Activated naive CD8-positive, alpha-beta T cell (primary cell): ENCODE measurements around the gene KRTAP5-4.

Experiments used
- H3K27ac Mint-ChIP-seq: one replicate; pipeline ENCODE4 v1.8.0; 2021; ENCODE audit warnings: mixed read lengths
- H3K27me3 Mint-ChIP-seq: one replicate; pipeline ENCODE4 v1.8.0; 2021; ENCODE audit warnings: mixed read lengths
- H3K36me3 Mint-ChIP-seq: one replicate; pipeline ENCODE4 v1.8.0; 2021; ENCODE audit warnings: mixed read lengths
- H3K4me1 Mint-ChIP-seq: one replicate; pipeline ENCODE4 v1.8.0; 2021; ENCODE audit warnings: low read depth, mixed read lengths
- H3K4me3 Mint-ChIP-seq: one replicate; pipeline ENCODE4 v1.8.0; 2021; ENCODE audit warnings: mild to moderate bottlenecking, mixed read lengths
- H3K9me3 Mint-ChIP-seq: one replicate; pipeline ENCODE4 v1.8.0; 2021; ENCODE audit warnings: low read depth, mixed read lengths

The KRTAP5-4 gene

GRCh38 chr11:1656061-1656441, 34.1 kb upstream of the KRTAP5-4 start:
- Mint-ChIP-seq H3K27ac (no peak overlapping the region), H3K4me1 (peaks cover 12% of the 10 kb centered on the region), H3K9me3 (no peaks in the 10 kb centered on the region), H3K4me3 (no peak overlapping the region), H3K27me3 (peaks cover 9% of the 10 kb centered on the region), H3K36me3 (no peaks in the 10 kb centered on the region)

DNA sequence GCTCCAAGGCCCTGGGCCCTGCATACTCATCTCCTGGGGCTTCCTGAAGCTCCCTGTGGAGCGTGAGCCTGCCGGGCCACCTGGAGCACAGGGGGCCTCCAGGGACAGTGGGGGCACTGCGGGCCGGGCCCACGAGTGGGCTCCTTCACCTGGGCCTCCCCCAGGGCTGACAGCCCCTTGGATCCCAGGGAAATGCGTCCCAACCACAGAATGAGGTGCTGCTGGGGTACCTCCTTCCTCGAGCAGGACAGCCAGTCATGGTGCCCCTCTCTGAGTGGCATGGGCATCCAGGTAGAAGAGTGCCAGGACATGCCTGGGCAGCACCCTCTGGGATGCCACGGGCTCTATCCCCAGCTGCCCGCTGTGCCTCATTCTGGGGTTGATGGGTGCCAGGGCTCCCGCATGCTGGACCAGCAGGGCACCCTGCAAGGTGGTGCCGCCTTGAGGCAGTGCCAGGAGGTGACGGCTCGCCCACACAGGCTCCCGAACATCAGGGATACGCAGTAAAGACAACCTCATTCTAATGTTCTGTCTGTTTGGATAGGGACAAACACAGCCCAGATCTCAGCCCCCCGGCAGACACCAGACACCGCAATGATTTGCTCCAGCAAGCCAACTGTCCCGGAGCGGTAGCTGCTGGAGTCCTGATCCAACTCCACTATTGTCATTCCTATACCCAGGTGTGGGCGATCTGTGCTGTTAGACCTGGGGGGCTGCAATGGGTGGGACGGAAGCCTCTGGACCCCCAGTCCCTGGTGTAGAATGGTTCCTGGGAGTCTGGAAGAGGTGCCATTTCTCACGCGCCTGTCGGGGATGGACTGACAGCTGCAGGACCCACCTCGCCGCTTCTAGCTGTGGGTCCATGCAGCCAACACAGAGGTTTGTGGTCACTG, 33.5 kb upstream of the KRTAP5-4 start:
- no peak overlapping the region for H3K27ac Mint-ChIP-seq
- no peaks in the 10 kb centered on the region for H3K9me3 Mint-ChIP-seq
- no peaks in the 10 kb centered on the region for H3K36me3 Mint-ChIP-seq
- H3K4me1 Mint-ChIP-seq, result peaks cover 12% of the 10 kb centered on the region
- H3K4me3 Mint-ChIP-seq, result no peak overlapping the region
- H3K27me3 Mint-ChIP-seq, result peaks cover 9% of the 10 kb centered on the region

DNA sequence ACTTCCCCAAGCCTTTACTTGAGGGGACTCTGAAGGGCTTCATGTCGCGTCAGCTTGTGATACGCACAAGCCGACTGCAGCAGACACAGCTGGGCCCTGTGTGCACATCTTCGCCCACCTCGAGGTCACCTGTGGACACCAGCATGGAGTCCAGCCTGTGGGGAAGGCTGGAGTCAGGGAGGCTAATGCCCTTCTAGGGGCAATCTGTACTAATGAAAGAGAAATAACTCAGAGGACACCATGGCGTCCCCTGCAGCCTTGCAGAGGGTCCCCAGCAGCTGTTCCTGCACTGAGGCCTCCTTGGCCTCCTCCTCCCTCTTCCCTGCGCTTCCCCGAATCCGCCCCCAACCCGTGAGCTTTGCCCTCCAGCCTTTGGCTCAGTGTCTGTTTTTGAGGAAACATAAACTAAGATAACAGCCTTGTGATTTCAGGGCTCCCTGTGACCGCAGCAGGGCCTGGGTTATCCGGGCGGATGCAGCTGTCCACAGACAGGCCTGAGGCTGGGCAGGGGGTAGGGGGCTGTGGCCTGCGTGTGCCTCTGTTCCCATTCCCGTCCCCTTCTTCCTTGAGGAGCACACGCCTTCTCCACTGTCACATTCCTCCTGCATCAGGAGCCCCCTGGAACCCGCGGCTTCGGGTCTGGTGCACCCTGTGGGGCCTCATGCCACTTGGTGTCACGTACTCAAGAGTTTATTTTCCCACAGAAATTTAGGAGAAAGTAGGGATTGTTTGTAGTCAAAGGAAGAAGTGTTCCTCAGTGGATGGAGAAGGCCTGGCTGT, 32.6 kb upstream of the KRTAP5-4 start:
- Mint-ChIP-seq H3K9me3 (no peaks in the 10 kb centered on the region), H3K27me3 (peaks cover 3% of the 10 kb centered on the region), H3K4me1 (peaks cover 5% of the 10 kb centered on the region), H3K36me3 (no peaks in the 10 kb centered on the region), H3K4me3 (no peak overlapping the region), H3K27ac (no peak overlapping the region)

DNA sequence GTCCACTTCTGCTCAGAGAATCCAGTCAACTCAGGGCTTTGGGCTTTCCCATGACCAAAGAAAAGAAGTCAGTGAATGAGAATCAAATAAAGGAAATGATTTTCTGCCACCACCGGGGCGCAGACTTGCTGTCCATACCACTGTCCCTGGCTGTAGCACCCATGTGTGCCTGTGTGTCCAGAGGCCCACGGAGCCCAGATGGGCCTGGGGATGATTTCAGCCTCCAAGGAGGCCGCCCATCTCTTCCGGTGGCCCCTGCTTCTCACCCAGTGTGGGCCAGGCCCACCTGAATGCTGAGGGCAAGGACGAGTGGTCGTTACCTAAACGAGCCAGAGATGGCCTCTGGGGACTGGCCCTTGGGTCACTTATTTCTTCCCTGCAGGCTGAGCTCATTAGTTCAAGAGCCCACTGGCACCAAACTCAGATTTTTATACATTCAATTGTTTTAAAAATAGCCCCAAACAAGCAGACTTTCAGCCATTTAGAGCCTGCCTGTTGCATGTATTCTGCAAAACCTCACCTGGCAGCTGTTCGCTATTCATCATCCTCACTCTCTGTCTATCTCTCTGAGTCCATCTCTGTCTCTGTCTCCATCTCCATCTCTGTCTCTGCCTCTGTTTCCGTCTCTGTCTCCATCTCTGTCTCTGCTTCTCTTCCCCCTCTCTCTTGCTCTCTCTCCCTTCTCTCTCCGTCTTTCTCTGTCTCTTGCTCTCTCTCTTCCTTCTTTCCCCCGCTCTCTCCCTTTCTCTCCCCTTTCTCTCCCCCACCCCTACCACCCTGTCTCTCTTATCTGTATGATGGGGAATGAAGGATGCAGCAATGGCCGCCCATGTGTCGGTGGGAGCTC, 31.8 kb upstream of the KRTAP5-4 start:
- H3K27ac Mint-ChIP-seq, result no peak overlapping the region
- no peaks in the 10 kb centered on the region for H3K9me3 Mint-ChIP-seq
- H3K36me3 Mint-ChIP-seq, result no peaks in the 10 kb centered on the region
- H3K27me3 Mint-ChIP-seq, result peaks cover 3% of the 10 kb centered on the region
- H3K4me3 Mint-ChIP-seq, result no peak overlapping the region
- H3K4me1 Mint-ChIP-seq, result peaks cover 2% of the 10 kb centered on the region

DNA sequence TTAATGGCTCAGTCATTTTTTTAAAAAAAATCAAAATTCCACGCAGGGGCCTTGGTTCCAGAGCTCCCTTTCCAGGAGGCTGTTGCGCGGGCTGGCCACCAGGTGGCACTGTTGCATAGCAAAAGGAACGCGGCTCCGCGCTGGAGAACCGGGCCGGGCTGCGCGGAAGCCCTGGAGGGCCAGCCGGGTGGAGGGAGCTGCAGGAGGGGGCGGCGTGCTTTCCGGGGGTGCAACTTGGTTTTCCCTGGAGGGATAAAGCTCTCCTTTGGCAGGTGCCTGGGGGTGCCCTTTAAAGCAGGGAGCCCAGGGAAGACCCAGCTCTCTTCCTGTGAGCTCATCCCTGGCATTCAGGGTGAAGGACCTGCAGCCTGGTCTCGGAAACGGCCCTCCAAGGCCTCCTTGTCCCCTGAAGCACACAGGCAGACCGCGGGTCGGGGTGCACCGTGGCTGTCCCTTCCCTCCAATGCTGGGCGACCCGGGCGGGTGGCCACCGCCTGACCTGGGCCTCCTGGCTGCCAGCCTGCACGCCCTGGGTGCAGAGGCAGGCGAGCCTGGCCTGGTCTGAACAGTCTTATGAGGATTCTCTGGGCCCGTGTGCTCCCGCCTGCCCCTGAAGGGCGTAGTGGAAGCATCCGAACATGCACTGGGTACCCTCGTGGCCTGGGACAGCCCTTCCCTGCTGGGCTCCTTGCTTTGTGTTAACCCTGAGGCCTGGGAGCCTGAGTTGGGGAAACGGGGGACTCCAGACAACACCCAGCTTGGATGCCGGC, 31.0 kb upstream of the KRTAP5-4 start:
- no peaks in the 10 kb centered on the region for H3K36me3 Mint-ChIP-seq
- no peaks in the 10 kb centered on the region for H3K9me3 Mint-ChIP-seq
- H3K4me1 Mint-ChIP-seq, result peaks cover 2% of the 10 kb centered on the region
- H3K4me3 Mint-ChIP-seq, result no peak overlapping the region
- H3K27me3 Mint-ChIP-seq, result peaks cover 3% of the 10 kb centered on the region
- H3K27ac Mint-ChIP-seq, result no peak overlapping the region

GRCh38 chr11:1652442-1652770, 30.5 kb upstream of the KRTAP5-4 start:
- H3K36me3 Mint-ChIP-seq, result no peaks in the 10 kb centered on the region
- no peaks in the 10 kb centered on the region for H3K9me3 Mint-ChIP-seq
- peaks cover 2% of the 10 kb centered on the region for H3K4me1 Mint-ChIP-seq
- H3K4me3 Mint-ChIP-seq, result no peak overlapping the region
- H3K27me3 Mint-ChIP-seq, result peaks cover 3% of the 10 kb centered on the region
- no peak overlapping the region for H3K27ac Mint-ChIP-seq

GRCh38 chr11:1652026-1652425, 30.1 kb upstream of the KRTAP5-4 start:
- peaks cover 7% of the 10 kb centered on the region for H3K27me3 Mint-ChIP-seq

DNA sequence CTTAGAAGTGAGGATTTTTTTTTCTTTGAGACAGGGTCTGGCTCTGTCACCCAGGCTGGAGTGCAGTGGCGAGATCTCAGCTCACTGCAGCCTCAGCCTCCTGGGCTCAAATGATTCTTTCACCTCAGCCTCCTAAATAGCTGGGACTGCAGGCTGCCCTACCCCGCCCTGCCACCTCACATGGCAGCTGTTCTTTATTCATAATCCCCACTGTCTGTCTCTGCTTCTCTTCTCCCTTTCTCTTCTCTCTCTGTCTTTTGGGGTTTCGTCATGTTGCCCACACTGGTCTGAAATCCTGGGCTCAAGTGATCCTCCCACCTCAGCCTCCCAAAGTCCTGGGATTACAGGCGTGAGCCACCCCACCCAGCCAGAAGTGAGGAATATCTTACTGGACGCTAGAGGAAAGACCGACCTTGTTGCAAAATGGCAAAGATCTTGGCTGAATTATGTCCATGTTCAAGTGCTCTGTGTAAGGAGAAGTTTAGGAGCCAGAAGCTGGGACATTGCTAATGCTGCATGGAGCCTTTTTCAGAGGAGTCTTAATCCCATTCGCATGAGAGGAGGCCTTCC, 29.6 kb upstream of the KRTAP5-4 start:
- no peak overlapping the region for H3K27ac Mint-ChIP-seq
- H3K9me3 Mint-ChIP-seq, result no peaks in the 10 kb centered on the region
- peaks cover 2% of the 10 kb centered on the region for H3K4me1 Mint-ChIP-seq
- no peak overlapping the region for H3K4me3 Mint-ChIP-seq
- H3K36me3 Mint-ChIP-seq, result no peaks in the 10 kb centered on the region
- peaks cover 7% of the 10 kb centered on the region for H3K27me3 Mint-ChIP-seq

More at GRCh38 chr11:1652026-1652425, 30.1 kb upstream of the KRTAP5-4 start:
- no peak overlapping the region for H3K4me3 Mint-ChIP-seq
- H3K36me3 Mint-ChIP-seq, result no peaks in the 10 kb centered on the region
- no peak overlapping the region for H3K27ac Mint-ChIP-seq
- peaks cover 2% of the 10 kb centered on the region for H3K4me1 Mint-ChIP-seq
- no peaks in the 10 kb centered on the region for H3K9me3 Mint-ChIP-seq

DNA sequence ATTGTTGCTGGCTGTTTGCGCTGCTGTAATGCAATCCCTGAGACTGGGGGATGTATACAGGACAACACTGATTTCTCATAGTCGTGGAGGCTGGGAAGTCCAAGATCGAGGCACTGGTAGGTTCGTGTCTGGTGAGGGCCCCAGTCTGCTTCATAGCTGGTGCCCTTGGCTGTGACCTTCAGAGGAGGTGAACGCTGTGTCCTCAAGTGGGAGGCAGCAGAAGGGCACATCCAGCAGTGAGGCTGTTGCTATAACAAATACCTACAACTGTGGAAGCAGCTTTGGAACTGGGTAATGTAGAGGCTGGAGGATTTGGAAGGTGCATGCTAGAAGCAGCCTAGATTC, 29.0 kb upstream of the KRTAP5-4 start:
- Mint-ChIP-seq H3K4me1 (peaks cover 2% of the 10 kb centered on the region), H3K9me3 (no peaks in the 10 kb centered on the region), H3K27ac (no peak overlapping the region), H3K36me3 (no peaks in the 10 kb centered on the region), H3K4me3 (no peak overlapping the region), H3K27me3 (peaks cover 7% of the 10 kb centered on the region)

DNA sequence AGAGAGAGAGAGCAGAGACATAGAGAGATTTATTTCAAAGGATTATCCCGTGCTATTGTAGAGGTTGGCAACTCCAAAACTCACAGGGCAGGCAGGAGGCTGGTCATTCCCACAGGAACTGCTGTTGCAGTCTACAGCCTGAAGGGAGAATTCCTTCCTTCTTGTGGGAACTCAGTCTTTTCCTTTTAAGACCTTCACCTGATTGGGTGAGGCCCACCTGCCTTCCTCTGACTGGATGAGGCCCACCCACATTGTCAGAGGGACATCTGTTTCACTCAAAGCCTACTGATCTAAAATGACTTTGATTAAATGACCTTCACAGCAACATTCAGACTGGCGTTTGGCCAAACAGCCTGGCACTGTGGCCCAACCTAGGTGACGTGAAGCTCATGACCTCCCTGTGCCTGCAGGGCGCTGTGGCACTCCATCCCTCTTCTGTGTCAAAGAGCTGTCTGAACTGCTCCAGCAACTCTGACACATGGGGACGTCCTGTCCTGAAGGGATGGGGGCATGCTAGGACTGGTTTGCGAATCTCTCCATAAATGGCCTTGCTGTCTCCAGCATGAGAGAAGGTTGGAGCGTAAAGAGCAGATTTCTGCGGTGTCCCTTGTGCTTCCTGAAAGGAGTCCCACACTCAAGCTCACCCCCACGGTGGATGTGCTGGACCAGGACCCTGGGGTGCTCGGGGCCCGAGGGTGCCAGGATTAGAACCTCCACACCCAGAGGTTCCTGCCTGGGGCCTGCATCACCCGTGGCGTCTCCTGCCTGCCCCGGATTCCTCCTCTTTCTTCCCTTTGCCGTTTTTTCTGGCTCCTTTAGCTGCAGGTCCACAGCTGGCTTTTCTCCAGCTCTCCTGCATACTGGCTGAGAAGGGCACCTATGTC, 28.3 kb upstream of the KRTAP5-4 start:
- Mint-ChIP-seq H3K9me3 (no peaks in the 10 kb centered on the region), H3K36me3 (no peaks in the 10 kb centered on the region)

GRCh38 chr11:1648653-1649420, 26.9 kb upstream of the KRTAP5-4 start:
- Mint-ChIP-seq H3K36me3 (no peaks in the 10 kb centered on the region), H3K27me3 (peaks cover 7% of the 10 kb centered on the region), H3K9me3 (no peaks in the 10 kb centered on the region), H3K27ac (no peak overlapping the region), H3K4me3 (no peak overlapping the region), H3K4me1 (no peaks in the 10 kb centered on the region)

More for the DNA sequence above, 28.3 kb upstream of the KRTAP5-4 start:
- Mint-ChIP-seq H3K27me3 (peaks cover 7% of the 10 kb centered on the region), H3K4me1 (peaks cover 2% of the 10 kb centered on the region), H3K4me3 (no peak overlapping the region), H3K27ac (no peak overlapping the region)

- no peak overlapping the region for H3K27ac Mint-ChIP-seq
- H3K27me3 Mint-ChIP-seq, result peaks cover 7% of the 10 kb centered on the region
- no peaks in the 10 kb centered on the region for H3K36me3 Mint-ChIP-seq
- H3K4me1 Mint-ChIP-seq, result no peaks in the 10 kb centered on the region
- no peaks in the 10 kb centered on the region for H3K9me3 Mint-ChIP-seq
- no peak overlapping the region for H3K4me3 Mint-ChIP-seq
Observed at GRCh38 chr11:1647901-1648652, 26.1 kb upstream of the KRTAP5-4 start.
